ENCODE measurements around the gene TFCP2. TPM values are rescaled to one million over a fixed set of nuclear protein-coding genes. Genes with fewer than 3 reads are reported as not detected.

Gene TFCP2
- polyA plus RNA-seq, 1 donor (not counting 4 experiments of a cell fraction or from before 2014, with no cell fraction given) = 27.2 TPM

DNA sequence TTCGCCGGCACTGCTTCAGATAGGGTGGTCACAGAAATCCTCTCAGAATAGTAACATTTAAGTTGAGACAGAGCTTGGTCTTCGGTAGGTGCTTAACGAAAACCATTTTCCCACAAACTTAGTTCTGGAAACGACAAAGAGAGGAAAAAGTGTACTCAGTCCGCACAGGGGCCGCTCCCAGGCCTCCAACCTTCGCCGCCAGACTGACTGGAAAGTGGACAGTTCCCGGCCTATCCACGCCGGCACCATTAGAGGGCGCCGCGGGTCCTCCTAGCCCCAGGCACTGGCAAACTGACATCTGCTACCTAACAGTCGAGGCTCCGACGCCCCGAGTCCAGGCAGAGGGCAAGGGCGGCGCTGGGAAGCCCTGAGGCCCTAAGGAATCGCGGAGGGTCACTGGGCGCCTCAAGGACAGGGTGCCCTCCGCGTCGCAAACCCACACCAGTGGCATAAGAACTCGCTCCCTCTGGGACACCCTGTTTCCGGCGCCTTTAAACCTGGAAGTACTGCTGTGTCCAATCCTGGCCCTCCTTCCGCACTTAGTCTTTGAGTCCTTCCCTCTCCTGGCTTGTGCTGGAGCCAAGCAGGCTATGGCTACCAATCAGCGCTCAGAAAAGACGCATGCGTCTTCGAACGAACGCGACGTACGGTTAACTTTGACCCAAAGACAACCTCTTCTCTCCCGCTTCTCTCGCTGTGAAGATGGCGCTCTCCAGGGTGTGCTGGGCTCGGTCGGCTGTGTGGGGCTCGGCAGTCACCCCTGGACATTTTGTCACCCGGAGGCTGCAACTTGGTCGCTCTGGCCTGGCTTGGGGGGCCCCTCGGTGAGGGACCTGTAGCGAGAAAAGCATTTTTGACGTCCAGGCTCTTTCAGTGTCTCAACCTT lies 125.0 kb downstream of the TFCP2 start, which contains the start of gene LETMD1:
Gene LETMD1 (plus strand): TSS at position 673 of the 886 bp plus-strand sequence. CDS start 30 bp downstream, at position 703.
- Histone ChIP-seq H3K36me3 (ENCODE audit: control insufficient read depth in 2 of 2, extremely low read depth in 1 of 2, insufficient read depth in 2 of 2, low read length in 2 of 2) (peaks cover 0 to 6% of the 10 kb centered on the region in 2 experiments), H3K4me2 (ENCODE audit: control insufficient read depth, extremely low read depth, insufficient read depth, low read depth, low read length) (peak within 1 kb of the TSS; percentile 100), H3K9ac (ENCODE audit: control insufficient read depth, extremely low read depth, insufficient read depth, low read length) (peak within 1 kb of the TSS; percentile 75), H3K9me3 (ENCODE audit: control insufficient read depth, low read depth, low read length) (no peaks in the 10 kb centered on the region), H3K4me1 (ENCODE audit: control insufficient read depth, extremely low read depth, insufficient read depth, low read length) (peaks cover 19% of the 10 kb centered on the region), H3K27me3 (ENCODE audit: control insufficient read depth, extremely low read depth, insufficient read depth, low read length) (no peaks in the 10 kb centered on the region), H3K79me2 (ENCODE audit: control insufficient read depth, insufficient read depth, low read length) (peaks cover 18% of the 10 kb centered on the region), H3K9me1 (ENCODE audit: control insufficient read depth, extremely low read depth, insufficient read depth, low read length) (no peaks in the 10 kb centered on the region), H2AFZ (ENCODE audit: control insufficient read depth, low read length) (peak within 1 kb of the TSS; percentile 94), H4K20me1 (ENCODE audit: control insufficient read depth, extremely low read depth, insufficient read depth, low read length) (no peaks in the 10 kb centered on the region), H3K4me3 (ENCODE audit: control insufficient read depth in 2 of 3, extremely low read depth in 1 of 3, insufficient read depth in 2 of 3, low read depth in 1 of 3, low read length in 3 of 3) (peak within 1 kb of the TSS; percentile 76 to 96 (median 79)), H3K27ac (ENCODE audit: control insufficient read depth, insufficient read depth, low read length) (peak within 1 kb of the TSS; percentile 77)
- FAIRE-seq (peak; percentile 94), DNase-seq (ENCODE audit: low read depth, low spot score) (peak; percentile 85)
- dilution Hi-C loops (cut with MboI; ENCODE audit: extremely low pct_ligation_motif_present, low sequenced_read_pairs) = no loop called here
- no peak for TF ChIP-seq EZH2 (IDR thresholded peaks at IDR 0.05; ENCODE audit: low read length)
- TF ChIP-seq, protein P1, sequence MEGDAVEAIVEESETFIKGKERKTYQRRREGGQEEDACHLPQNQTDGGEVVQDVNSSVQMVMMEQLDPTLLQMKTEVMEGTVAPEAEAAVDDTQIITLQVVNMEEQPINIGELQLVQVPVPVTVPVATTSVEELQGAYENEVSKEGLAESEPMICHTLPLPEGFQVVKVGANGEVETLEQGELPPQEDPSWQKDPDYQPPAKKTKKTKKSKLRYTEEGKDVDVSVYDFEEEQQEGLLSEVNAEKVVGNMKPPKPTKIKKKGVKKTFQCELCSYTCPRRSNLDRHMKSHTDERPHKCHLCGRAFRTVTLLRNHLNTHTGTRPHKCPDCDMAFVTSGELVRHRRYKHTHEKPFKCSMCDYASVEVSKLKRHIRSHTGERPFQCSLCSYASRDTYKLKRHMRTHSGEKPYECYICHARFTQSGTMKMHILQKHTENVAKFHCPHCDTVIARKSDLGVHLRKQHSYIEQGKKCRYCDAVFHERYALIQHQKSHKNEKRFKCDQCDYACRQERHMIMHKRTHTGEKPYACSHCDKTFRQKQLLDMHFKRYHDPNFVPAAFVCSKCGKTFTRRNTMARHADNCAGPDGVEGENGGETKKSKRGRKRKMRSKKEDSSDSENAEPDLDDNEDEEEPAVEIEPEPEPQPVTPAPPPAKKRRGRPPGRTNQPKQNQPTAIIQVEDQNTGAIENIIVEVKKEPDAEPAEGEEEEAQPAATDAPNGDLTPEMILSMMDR (optimal IDR thresholded peaks at IDR 0.05 in 1 of 3, IDR thresholded peaks at IDR 0.05 in 1 of 3, conservative IDR thresholded peaks at IDR 0.05 in 1 of 3; ENCODE audit: extremely low read depth in 1 of 3, insufficient read depth in 2 of 3, low read length in 3 of 3) = peak; percentile 88 to 92 (median 92)

Small RNA genes within 50 kb of the gene (small RNA-seq; reads per million reads assigned to genes)
- gene RF00019 (ENCODE audit: insufficient read length in 3 of 3, low read depth in 3 of 3, low replicate concordance in 1 of 3) (0 reads per million in 3 experiments), gene RNU6-199P (ENCODE audit: insufficient read length in 3 of 3, low read depth in 3 of 3, low replicate concordance in 1 of 3) (0 reads per million in 3 experiments)

Other genes with a start within 250 kb of the TFCP2 start
- gene HIGD1C, start 220.6 kb downstream of the TFCP2 start, polyA plus RNA-seq = not detected in 3 replicates
- gene SLC11A2, start 146.8 kb downstream of the TFCP2 start, polyA plus RNA-seq = 26.7 to 38.9 TPM (median 37.5 TPM) in 3 replicates
- gene LETMD1, start 124.8 kb downstream of the TFCP2 start, polyA plus RNA-seq = 36.1 to 51.1 TPM (median 50.6 TPM) in 3 replicates
- gene CSRNP2, start 89.5 kb downstream of the TFCP2 start, polyA plus RNA-seq = 17.5 to 19.2 TPM (median 18.4 TPM) in 3 replicates
- gene POU6F1, start 44.9 kb upstream of the TFCP2 start, polyA plus RNA-seq = 0.29 to 0.45 TPM (median 0.42 TPM) in 3 replicates
- 199 to 239 TPM (median 232 TPM) in 3 replicates for gene DAZAP2, start 65.7 kb upstream of the TFCP2 start, polyA plus RNA-seq
- 42.9 to 63.3 TPM (median 52.1 TPM) in 3 replicates for gene SMAGP, start 97.3 kb upstream of the TFCP2 start, polyA plus RNA-seq
- 0.04 TPM in 1 of 3 replicates, not detected in the others for gene BIN2, start 151.0 kb upstream of the TFCP2 start, polyA plus RNA-seq
- not detected in 3 replicates for gene CELA1, start 173.5 kb upstream of the TFCP2 start, polyA plus RNA-seq
- 42.7 to 78.1 TPM (median 57.5 TPM) in 3 replicates for gene GALNT6, start 218.3 kb upstream of the TFCP2 start, polyA plus RNA-seq